Islet of Langerhans (tissue), 1 donor: ENCODE data around the gene LGALS7B.
"Not testable (repeated sequence)": the region's sequence is repeated elsewhere in the genome, so short reads cannot be mapped to it uniquely, and the experiment has no call there.

Source experiments
- FAIRE-seq: peaks from one replicate; lab custom pipeline; 2011; peaks lifted over from hg19 to GRCh38; lab: Jason Lieb, UNC

The LGALS7B gene

GRCh38 chr19:38788478-38789243 is at the start of gene LGALS7B:
TSS of gene LGALS7B (plus strand) at chr19:38789200. CDS start at chr19:38789227, 27 bp downstream.
- no peak for FAIRE-seq

- FAIRE-seq = no peak
Observed at GRCh38 chr19:38739440-38740256, 49.4 kb upstream of the LGALS7B start.

DNA sequence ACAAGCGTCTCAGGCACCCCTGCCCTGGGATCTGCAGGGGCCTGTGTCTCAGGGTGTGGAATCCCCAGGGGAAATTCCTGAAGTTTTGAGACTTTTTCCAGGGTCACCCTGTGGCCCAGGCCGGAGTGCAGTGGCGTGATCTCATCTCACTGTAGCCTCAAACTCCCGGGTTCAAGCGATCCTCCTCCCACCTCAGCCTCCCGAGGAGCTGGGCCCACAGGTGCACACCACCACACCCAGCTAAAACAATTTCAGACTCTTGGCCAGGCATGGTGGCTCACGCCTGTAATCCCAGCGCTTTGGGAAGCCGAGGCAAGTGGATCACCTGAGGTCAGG is 48.8 kb upstream of the LGALS7B start:
- no peak for FAIRE-seq

GRCh38 chr19:38740932-38741331 is 48.1 kb upstream of the LGALS7B start:
- no peak for FAIRE-seq

GRCh38 chr19:38741670-38742069 is 47.3 kb upstream of the LGALS7B start:
- FAIRE-seq = no peak

DNA sequence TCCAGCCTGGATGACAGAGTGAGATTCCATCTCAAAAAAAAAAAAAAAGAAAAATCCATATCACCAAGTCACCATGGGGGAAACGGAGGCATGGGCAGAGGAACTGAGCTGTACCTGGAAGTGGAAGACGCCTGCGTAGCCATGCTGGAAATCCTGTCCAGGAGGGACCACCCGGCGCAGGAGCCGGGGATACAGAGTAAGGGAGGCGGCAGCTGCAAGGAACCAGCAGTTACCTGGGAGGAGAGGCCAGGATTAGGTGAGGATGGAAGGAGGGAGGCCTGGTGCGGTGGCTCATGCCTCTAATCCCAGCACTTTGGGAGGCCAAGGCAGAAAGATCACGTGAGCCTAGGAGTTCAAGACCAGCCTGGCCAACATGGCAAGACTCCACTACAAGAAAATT is 46.7 kb upstream of the LGALS7B start:
- FAIRE-seq = no peak

DNA sequence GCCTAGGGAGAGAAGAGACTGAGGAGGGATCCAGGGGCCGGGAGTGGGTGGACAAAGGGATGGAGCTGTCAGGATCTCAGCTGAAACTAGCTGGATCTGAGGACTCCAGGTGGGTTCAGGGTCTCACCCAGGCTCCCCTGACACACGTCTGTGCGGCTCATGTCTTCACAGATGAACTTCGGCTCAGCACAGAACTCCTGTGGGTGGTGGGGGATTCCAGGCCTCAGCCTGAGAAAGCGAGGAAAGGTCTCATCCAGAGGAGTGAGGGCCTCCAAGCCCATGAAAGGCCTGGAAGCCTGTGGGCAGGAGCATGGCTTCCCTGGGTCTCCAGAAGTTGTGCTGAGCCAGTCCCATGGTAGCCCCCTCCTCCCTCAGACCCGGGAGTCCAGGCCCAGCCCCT is 46.1 kb upstream of the LGALS7B start:
- FAIRE-seq = no peak

DNA sequence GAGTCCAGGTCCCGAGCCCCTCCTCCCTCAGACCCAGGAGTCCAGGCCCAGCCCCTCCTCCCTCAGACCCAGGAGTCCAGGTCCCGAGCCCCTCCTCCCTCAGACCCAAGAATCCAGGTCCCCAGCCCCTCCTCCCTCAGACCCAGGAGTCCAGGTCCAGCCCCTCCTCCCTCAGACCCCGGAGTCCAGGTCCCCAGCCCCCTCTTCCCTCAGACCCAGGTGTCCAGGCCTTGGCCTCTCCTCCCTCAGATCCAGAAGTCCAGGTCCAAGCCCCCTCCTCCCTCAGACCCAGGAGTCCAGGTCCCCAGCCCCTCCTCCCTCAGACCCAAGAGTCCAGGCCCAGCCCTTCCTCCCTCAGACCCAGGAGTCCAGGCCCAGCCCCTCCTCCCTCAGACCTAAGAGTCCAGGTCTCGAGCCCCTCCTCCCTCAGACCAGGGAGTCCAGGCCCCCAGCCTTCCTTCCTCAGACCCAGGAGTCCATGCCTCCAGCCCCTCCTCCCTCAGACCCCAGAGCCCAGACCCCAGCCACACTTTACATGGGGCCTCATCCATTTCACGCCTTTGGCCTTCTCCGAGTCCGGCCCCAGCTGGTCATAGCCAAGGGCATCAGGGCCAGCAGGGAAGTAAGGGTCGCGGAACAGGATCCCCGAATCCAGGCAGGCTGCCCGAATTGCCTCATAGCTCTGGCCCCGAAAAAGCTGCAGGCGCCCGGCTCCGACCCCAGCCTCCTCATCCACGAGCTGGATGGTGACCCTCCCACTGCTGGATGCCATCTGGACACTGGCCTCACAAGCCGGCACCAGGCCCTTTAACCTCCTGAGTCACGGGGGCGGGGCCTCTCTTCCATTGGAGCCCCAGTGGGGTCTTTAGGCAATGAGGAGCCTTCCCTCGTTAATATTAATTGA is 45.4 kb upstream of the LGALS7B start:
- FAIRE-seq = no peak

DNA sequence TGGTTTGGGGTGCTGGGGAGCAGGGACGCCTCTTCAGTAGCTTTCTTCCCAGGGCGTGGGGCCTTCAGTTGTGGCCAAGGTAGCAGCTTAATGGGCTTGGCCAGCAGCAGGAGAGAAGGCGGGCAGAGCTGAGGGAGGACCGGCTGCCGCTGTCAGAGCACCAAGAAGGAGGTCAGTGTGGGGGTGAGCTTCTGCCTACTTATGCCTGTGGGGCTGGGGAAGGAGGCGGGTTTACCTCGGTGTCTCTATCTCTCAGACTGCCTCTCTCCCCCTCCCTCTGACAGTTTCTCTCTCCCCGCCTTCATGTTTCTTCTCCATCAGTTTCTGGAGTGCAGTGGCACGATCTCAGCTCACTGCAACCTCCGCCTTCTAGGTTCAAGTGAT is 44.7 kb upstream of the LGALS7B start, which contains the start of gene CAPN12:
Gene CAPN12, minus strand, starts transcription at position 177 of the 384 bp plus-strand sequence. CDS start 309 bp downstream, outside the sequence.
- FAIRE-seq = no peak

- FAIRE-seq = no peak
Observed at GRCh38 chr19:38744874-38745273, 44.1 kb upstream of the LGALS7B start.

DNA sequence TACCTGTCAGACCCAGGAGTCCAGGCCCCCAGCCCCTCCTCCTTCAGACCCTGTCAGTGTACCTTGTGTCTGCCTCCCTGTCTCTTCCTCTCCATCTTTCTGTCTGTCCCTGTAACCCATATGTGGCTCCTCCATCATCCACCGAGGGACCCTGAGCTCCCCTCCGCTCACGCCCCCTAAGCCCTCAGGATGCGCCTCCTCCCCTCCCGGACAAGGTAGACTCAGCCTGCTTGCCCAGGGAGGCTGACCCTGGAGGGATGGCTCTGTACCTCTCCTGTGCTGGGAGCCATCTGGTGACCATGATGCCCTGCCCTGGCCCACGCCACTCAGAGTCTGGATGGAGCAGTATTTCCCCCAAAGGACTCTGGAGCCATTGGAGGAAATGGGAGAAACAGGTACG is 43.7 kb upstream of the LGALS7B start:
- FAIRE-seq = no peak

DNA sequence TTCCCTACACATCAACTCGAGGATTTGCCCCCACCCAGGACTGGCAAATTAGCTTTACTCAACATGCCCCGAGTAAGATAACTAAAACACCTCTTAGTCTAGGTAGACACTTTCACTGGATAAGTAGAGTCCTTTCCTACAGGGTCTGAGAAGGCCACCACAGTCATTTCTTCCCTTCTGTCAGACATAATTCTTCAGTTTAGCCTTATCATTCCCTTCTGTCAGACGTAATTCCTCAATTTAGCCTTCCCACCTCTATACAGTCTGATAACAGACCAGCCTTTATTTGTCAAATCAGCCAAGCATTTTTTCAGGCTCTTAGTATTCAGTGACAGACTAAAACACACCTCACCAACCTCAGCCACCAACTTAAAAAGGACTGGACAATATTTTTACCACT is 35.2 kb upstream of the LGALS7B start:
- FAIRE-seq = not testable (repeated sequence)

- FAIRE-seq = not testable (repeated sequence)
Observed at GRCh38 chr19:38754196-38754595, 34.8 kb upstream of the LGALS7B start.

DNA sequence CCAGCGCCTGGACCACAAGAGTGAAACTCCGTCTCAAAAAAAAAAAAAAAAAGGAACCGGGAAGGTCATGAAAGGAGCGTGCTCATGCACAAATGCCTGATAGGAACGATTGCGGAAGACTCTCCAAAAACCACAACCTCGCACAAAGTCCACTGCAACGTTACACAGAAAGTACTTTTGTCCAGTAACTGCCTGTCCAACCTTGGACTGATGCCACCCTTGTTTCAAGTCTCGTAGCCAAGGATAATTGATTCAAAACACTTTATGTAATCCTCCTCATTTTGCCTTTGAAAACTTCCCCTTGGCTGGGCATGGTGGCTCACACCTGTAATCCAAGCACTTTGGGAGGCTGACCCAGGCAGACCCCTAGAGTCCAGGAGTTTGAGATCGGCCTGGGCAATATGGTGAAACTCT is 29.4 kb upstream of the LGALS7B start:
- no peak for FAIRE-seq

- FAIRE-seq = not testable (repeated sequence)
Observed at GRCh38 chr19:38760805-38761517, 28.0 kb upstream of the LGALS7B start.

GRCh38 chr19:38761884-38762389 is 27.1 kb upstream of the LGALS7B start:
- FAIRE-seq = not testable (repeated sequence)

GRCh38 chr19:38763795-38764220 is 25.2 kb upstream of the LGALS7B start:
- FAIRE-seq = no peak

DNA sequence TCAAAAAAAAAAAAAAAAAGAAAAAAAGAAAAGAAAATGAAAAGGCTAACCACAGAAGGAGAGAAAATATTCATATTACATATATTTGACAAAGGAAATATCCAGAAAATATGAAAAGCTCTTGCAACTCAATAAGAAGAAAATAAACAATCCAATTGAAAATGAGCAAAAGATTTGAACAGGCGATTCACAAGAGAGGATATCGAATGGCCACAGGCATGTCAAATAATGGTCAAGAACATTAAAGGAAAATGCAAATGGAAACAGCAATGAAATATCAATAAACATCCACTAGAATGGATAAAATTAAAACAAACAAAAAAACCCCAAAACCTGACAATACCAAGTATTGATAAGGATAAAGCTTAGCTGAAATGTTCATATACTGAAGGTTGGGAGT is 23.8 kb upstream of the LGALS7B start:
- no peak for FAIRE-seq

- FAIRE-seq = no peak
Observed at GRCh38 chr19:38766276-38767047, 22.5 kb upstream of the LGALS7B start.

DNA sequence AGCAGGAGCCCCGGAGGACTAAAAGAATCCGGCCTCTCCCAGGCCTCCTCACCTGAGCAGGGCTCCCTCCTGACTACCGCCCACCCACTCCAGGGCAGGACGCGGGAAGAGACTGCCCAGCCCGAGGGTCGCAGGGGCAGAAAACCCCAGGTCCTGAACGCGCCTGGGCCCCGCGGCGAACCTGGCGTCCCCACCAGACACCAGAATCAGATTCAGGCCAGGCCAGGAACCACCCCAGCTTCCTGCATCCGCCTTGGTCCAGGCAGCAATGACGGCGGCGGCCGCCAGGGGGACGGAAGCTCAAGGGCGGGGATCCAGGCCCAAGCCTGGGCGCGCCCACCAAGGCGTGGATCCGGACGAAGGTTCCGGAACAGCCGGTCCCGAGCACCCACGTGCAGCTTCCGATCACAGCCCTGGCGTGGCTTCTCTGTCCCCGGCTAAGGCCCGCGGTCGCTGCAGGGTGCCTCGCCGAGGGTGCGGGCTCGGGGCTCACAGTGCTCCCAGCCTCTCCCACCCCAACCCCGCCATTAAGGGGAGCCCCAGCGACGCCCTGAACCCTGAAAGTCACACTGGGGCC is 19.3 kb upstream of the LGALS7B start:
- no peak for FAIRE-seq
